SK-N-SH (cell line): Measurements from ENCODE around the gene GTF2E1. TPM values are rescaled to one million over a fixed set of nuclear protein-coding genes. Genes with fewer than 3 reads are reported as not detected.

Source experiments
- CTCF ChIA-PET: fragments of 300-600, 350-600 bp; formaldehyde crosslinking; extraction: SDS; loops from one replicate; lab custom pipeline; 2021; lab: Yijun Ruan, JAX
- POLR2A ChIA-PET: fragments of 350-600 bp; sonication (Branson Sonifier 250); formaldehyde crosslinking; extraction: SDS; loops from one replicate; lab custom pipeline; 2020; ENCODE audit warnings: antibody characterized with exemption, inconsistent platforms; lab: Yijun Ruan, JAX
- DNase-seq: peaks from one replicate; pipeline ENCODE4 v3.0.0; 2012
- H2AFZ ChIP-seq: fragments of 200-600 bp; sonication (generic); 2 replicates; pipeline ENCODE4 v1.8.1; 2016; ENCODE audit warnings: antibody characterized with exemption, mild to moderate bottlenecking, low read depth
- H3F3A ChIP-seq: fragments of 200-600 bp; sonication (generic); replicated peaks from 2 replicates; pipeline ENCODE3; 2016; ENCODE audit warnings: antibody characterized with exemption, mild to moderate bottlenecking; ENCODE audit not compliant: insufficient read depth
- H3K27ac ChIP-seq, 2 experiments: fragments of 200-500 bp in 1 of 2; fragments of 200-600 bp in 1 of 2; sonication (Bioruptor generic) in 1 of 2; sonication (generic), shearing (Covaris generic) in 1 of 2; 2 replicates each; pipeline versions ENCODE4 v1.5.1 to v1.6.1; 2014 to 2016; ENCODE audit warnings: low read depth in 2 of 2, inconsistent platforms in 1 of 2, low read length in 1 of 2, mild to moderate bottlenecking in 1 of 2, mixed read lengths in 1 of 2
- H3K27me3 ChIP-seq: fragments of 200-600 bp; sonication (generic), shearing (Covaris generic); 2 replicates; pipeline ENCODE4 v1.6.1; 2016; ENCODE audit warnings: mixed run types; ENCODE audit not compliant: insufficient read depth
- H3K36me3 ChIP-seq, 2 experiments: fragments of 200-500 bp in 1 of 2; fragments of 200-600 bp in 1 of 2; sonication (Bioruptor generic) in 1 of 2; sonication (generic) in 1 of 2; replicated peaks in 1 of 2; 2 replicates each; pipeline versions ENCODE3 to v1.5.1; 2014 to 2016; ENCODE audit warnings: low read length in 1 of 2, mild to moderate bottlenecking in 1 of 2; ENCODE audit not compliant: insufficient read depth in 2 of 2, control insufficient read depth in 1 of 2
- H3K4me1 ChIP-seq, 2 experiments: fragments of 200-500 bp in 1 of 2; fragments of 200-600 bp in 1 of 2; sonication (Bioruptor generic) in 1 of 2; sonication (generic), shearing (Covaris generic) in 1 of 2; 2 replicates each; pipeline versions ENCODE4 v1.5.1 to v1.6.1; 2014 to 2016; ENCODE audit warnings: low read depth in 1 of 2, low read length in 1 of 2, mixed run types in 1 of 2; ENCODE audit not compliant: insufficient read depth in 2 of 2, control insufficient read depth in 1 of 2
- H3K4me2 ChIP-seq: fragments of 200-600 bp; sonication (generic), shearing (Covaris generic); 2 replicates; pipeline ENCODE4 v1.6.1; 2017; ENCODE audit warnings: mixed run types
- H3K4me3 ChIP-seq, 2 experiments: fragments of 200-500 bp in 1 of 2; fragments of 200-600 bp in 1 of 2; sonication (Bioruptor generic) in 1 of 2; sonication (generic), shearing (Covaris generic) in 1 of 2; 2 replicates each; pipeline versions ENCODE4 v1.5.1 to v1.8.1; 2014 to 2016; ENCODE audit warnings: low read depth in 2 of 2, inconsistent platforms in 1 of 2, low read length in 1 of 2, mild to moderate bottlenecking in 1 of 2, mixed read lengths in 1 of 2, moderate library complexity in 1 of 2
- H3K79me2 ChIP-seq: fragments of 200-600 bp; sonication (generic); 2 replicates; pipeline ENCODE4 v1.8.1; 2017; ENCODE audit warnings: mild to moderate bottlenecking; ENCODE audit not compliant: insufficient read depth
- H3K9ac ChIP-seq: fragments of 200-600 bp; sonication (generic); 2 replicates; pipeline ENCODE4 v1.6.1; 2017; ENCODE audit warnings: mixed run types
- H3K9me2 ChIP-seq: fragments of 200-600 bp; sonication (generic); 2 replicates; pipeline ENCODE4 v1.6.1; 2017; ENCODE audit warnings: mixed run types
- H3K9me3 ChIP-seq: fragments of 200-600 bp; sonication (generic); 2 replicates; pipeline ENCODE4 v1.6.1; 2017; ENCODE audit warnings: mixed run types, mild to moderate bottlenecking, moderate library complexity
- H4K20me1 ChIP-seq: fragments of 200-600 bp; sonication (generic); 2 replicates; pipeline ENCODE4 v1.6.1; 2017; ENCODE audit warnings: mild to moderate bottlenecking, mixed run types; ENCODE audit not compliant: insufficient read depth
- EP300 ChIP-seq, 2 experiments: IDR thresholded peaks; 2 replicates each; pipeline versions ENCODE4 v1.4.0 to v1.6.1; 2012; ENCODE audit warnings: borderline replicate concordance in 1 of 2, low read depth in 1 of 2, low read length in 1 of 2
- EZH2phosphoT487 ChIP-seq: fragments of 200-600 bp; sonication (generic); IDR thresholded peaks from 2 replicates; pipeline ENCODE4 v1.6.1; 2017; ENCODE audit warnings: low read depth, mixed run types, mild to moderate bottlenecking, antibody characterized with exemption, moderate library complexity, borderline replicate concordance
- FOXJ3 ChIP-seq: sonication (generic); formaldehyde crosslinking; IDR thresholded peaks from 2 replicates; pipeline ENCODE4 v1.5.1; 2020; ENCODE audit warnings: mild to moderate bottlenecking, missing genetic modification reagents
- FOXM1 ChIP-seq: IDR thresholded peaks from 2 replicates; pipeline ENCODE4 v1.4.0; 2012; ENCODE audit warnings: low read depth, mild to moderate bottlenecking
- GATA2 ChIP-seq: sonication (generic); formaldehyde crosslinking; IDR thresholded peaks from 2 replicates; pipeline ENCODE4 v1.5.0; 2020; ENCODE audit warnings: mild to moderate bottlenecking, missing genetic modification reagents
- IRF3 ChIP-seq: fragments of 150-350 bp; IDR thresholded peaks from 2 replicates; pipeline ENCODE4 v1.6.1; 2016; ENCODE audit warnings: mild to moderate bottlenecking, low read depth, low read length
- JUND ChIP-seq: IDR thresholded peaks from 2 replicates; pipeline ENCODE4 v1.4.0; 2012
- MAX ChIP-seq: IDR thresholded peaks from 2 replicates; pipeline ENCODE4 v1.4.0; 2012; ENCODE audit warnings: low read depth
- MEF2A ChIP-seq: IDR thresholded peaks from 2 replicates; pipeline ENCODE4 v1.4.0; 2012; ENCODE audit warnings: low read depth, borderline replicate concordance
- NFIC ChIP-seq: IDR thresholded peaks from 2 replicates; pipeline ENCODE4 v1.4.0; 2012; ENCODE audit warnings: borderline replicate concordance
- NRF1 ChIP-seq: IDR thresholded peaks from 2 replicates; pipeline ENCODE4 v1.6.1; 2012; ENCODE audit warnings: low read depth, mild to moderate bottlenecking, low read length
- POLR2AphosphoS5 ChIP-seq: IDR thresholded peaks from 2 replicates; pipeline ENCODE4 v1.6.1; 2012; ENCODE audit warnings: low read depth, low read length
- RAD21 ChIP-seq: IDR thresholded peaks from 2 replicates; pipeline ENCODE4 v1.6.1; 2012; ENCODE audit warnings: mild to moderate bottlenecking, low read length
- SIN3A ChIP-seq: IDR thresholded peaks from 2 replicates; pipeline ENCODE4 v1.6.1; 2012; ENCODE audit warnings: low read depth, mild to moderate bottlenecking, low read length, moderate library complexity, borderline replicate concordance
- SMC3 ChIP-seq: IDR thresholded peaks from 2 replicates; pipeline ENCODE4 v1.6.1; 2012; ENCODE audit warnings: low read depth, low read length, improper control_type of control experiment
- TAF1 ChIP-seq: IDR thresholded peaks from 2 replicates; pipeline ENCODE4 v1.6.1; 2012; ENCODE audit warnings: low read depth, mild to moderate bottlenecking, low read length, moderate library complexity, borderline replicate concordance
- TCF12 ChIP-seq: IDR thresholded peaks from 2 replicates; pipeline ENCODE4 v1.4.0; 2012
- TEAD4 ChIP-seq: IDR thresholded peaks from 2 replicates; pipeline ENCODE4 v1.4.0; 2012; ENCODE audit warnings: mild to moderate bottlenecking, borderline replicate concordance; ENCODE audit not compliant: insufficient read depth
- ZBTB33 ChIP-seq: IDR thresholded peaks from 2 replicates; pipeline ENCODE4 v1.4.0; 2012; ENCODE audit warnings: low read depth, borderline replicate concordance
- WGBS: methylation state at CpG from one replicate; pipeline ENCODE4 v1.1.6; 2017; ENCODE audit warnings: low lambda C conversion rate; 5-methylcytosine and 5-hydroxymethylcytosine counted together
- polyA plus RNA-seq, 3 experiments: library from polyadenylated mRNA; depleted of rRNA; stranded (reverse); fragments of >200 nt; gene quantifications; 2 replicates each; pipeline ENCODE4 v1.2.3, GENCODE V29; 2012
- TF ChIP-seq, protein P1 (sequence below): IDR thresholded peaks from 2 replicates; pipeline ENCODE4; 2012

GTF2E1 gene
- polyA plus RNA-seq, 1 of the 3 experiments (the other 2 are of a cell fraction): 5.7 TPM

DNA sequence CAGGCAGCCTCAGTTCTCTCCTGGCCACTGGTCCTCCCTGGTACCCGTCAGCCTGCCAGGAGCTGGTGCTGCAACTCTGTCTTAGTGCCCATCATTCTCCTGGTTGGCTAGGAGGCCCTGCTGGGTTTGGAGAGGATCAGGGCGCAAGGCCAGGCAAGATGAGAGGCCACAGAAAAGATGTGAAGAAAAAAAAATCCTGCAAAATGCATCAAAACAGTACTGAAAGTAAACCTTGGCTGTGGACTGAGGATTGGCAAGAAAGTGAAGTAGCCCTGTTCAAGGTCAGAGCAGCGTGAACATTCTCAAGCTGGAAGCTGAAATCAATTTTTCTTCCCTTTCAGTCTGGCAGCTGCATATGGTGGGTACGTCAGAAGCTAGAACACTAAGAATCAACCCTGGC lies 74.2 kb downstream of the GTF2E1 start:
- no peak overlapping the region for H2AFZ ChIP-seq
- H3K9me3 ChIP-seq: no peaks in the 10 kb centered on the region
- H3K27ac ChIP-seq: no peak overlapping the region
- CTCF ChIA-PET: interaction anchor here (1.2 to 1.7 kb wide), 3 partner anchors 8 to 258 kb away, joined by 4 read pairs; no protein-coding TSS in a partner anchor
- 48% methylated on average over 4 of the region's 4 CpGs for WGBS
- no peak overlapping the region for H3K4me3 ChIP-seq
- H3K4me2 ChIP-seq: no peak overlapping the region
- no peaks in the 10 kb centered on the region for H3K27me3 ChIP-seq
- POLR2A ChIA-PET: no interaction called here
- H3F3A ChIP-seq: no peaks in the 10 kb centered on the region
- H3K9me2 ChIP-seq: no peaks in the 10 kb centered on the region
- no peaks in the 10 kb centered on the region for H3K4me1 ChIP-seq
- H4K20me1 ChIP-seq: no peaks in the 10 kb centered on the region
- H3K79me2 ChIP-seq: no peaks in the 10 kb centered on the region
- DNase-seq: no peak
- TF ChIP-seq FOXJ3 (CRISPR knock-in tag) (no peak), EZH2phosphoT487 (no peak), GATA2 (CRISPR knock-in tag) (no peak), NRF1 (no peak), EP300 (IDR thresholded peaks at IDR 0.05; ENCODE audit: borderline replicate concordance in 1 of 2, low read depth in 1 of 2, low read length in 1 of 2) (no peak), MEF2A (no peak), POLR2AphosphoS5 (no peak), FOXM1 (no peak), SMC3 (no peak), SIN3A (no peak), RAD21 (no peak), TCF12 (no peak), TEAD4 (no peak), NFIC (no peak), JUND (no peak), ZBTB33 (no peak), TAF1 (no peak), IRF3 (no peak), MAX (no peak)
- TF ChIP-seq, protein P1, sequence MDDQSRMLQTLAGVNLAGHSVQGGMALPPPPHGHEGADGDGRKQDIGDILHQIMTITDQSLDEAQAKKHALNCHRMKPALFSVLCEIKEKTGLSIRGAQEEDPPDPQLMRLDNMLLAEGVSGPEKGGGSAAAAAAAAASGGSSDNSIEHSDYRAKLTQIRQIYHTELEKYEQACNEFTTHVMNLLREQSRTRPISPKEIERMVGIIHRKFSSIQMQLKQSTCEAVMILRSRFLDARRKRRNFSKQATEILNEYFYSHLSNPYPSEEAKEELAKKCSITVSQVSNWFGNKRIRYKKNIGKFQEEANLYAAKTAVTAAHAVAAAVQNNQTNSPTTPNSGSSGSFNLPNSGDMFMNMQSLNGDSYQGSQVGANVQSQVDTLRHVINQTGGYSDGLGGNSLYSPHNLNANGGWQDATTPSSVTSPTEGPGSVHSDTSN: no peak
- no peaks in the 10 kb centered on the region for H3K36me3 ChIP-seq
- H3K9ac ChIP-seq: no peak overlapping the region
